Ishikawa (cell line): ENCODE measurements around the gene EIF3M.
A peak's percentile ranks its signal among the peaks of the same experiment; 100 is the strongest.

Experiments used
- CEBPB ChIP-seq: IDR thresholded peaks from 2 replicates; pipeline ENCODE4 v1.6.1; 2012
- CREB1 ChIP-seq: IDR thresholded peaks from 2 replicates; pipeline ENCODE4 v1.6.1; 2012; ENCODE audit warnings: low read depth
- EGR1 ChIP-seq: IDR thresholded peaks from 2 replicates; pipeline ENCODE4 v1.6.1; 2012
- EP300 ChIP-seq: IDR thresholded peaks from 2 replicates; pipeline ENCODE4 v1.6.1; 2012; ENCODE audit warnings: borderline replicate concordance
- FOXM1 ChIP-seq: IDR thresholded peaks from 2 replicates; pipeline ENCODE4 v1.6.1; 2012; ENCODE audit warnings: low read depth, borderline replicate concordance
- NFIC ChIP-seq: IDR thresholded peaks from 2 replicates; pipeline ENCODE4 v1.6.1; 2012
- RAD21 ChIP-seq: IDR thresholded peaks from 2 replicates; pipeline ENCODE4 v1.6.1; 2012; ENCODE audit warnings: low read depth
- REST ChIP-seq: IDR thresholded peaks from 2 replicates; pipeline ENCODE4 v1.6.1; 2012; ENCODE audit warnings: low read depth, mild to moderate bottlenecking
- TAF1 ChIP-seq: IDR thresholded peaks from 2 replicates; pipeline ENCODE4 v1.6.1; 2012; ENCODE audit warnings: low read depth, mild to moderate bottlenecking
- TCF12 ChIP-seq: IDR thresholded peaks from 2 replicates; pipeline ENCODE4 v1.6.1; 2012; ENCODE audit warnings: low read depth
- TEAD4 ChIP-seq: IDR thresholded peaks from 2 replicates; pipeline ENCODE4 v1.6.1; 2012
- YY1 ChIP-seq: IDR thresholded peaks from 2 replicates; pipeline ENCODE4 v1.6.1; 2012; ENCODE audit warnings: low read depth
- ZBTB7A ChIP-seq: IDR thresholded peaks from 2 replicates; pipeline ENCODE4 v1.6.1; 2012; ENCODE audit warnings: low read depth
- TF ChIP-seq, protein P1 (sequence below): IDR thresholded peaks from 2 replicates; pipeline ENCODE4 v1.6.1; 2012
- TF ChIP-seq, protein P2 (sequence below): IDR thresholded peaks from 2 replicates; pipeline ENCODE4 v1.6.1; 2012

EIF3M gene

GRCh38 chr11:32613500-32614151 lies 30.0 kb downstream of the EIF3M start:
- TF ChIP-seq REST (no peak), YY1 (no peak), TAF1 (no peak), EGR1 (no peak), NFIC (no peak), RAD21 (no peak), FOXM1 (no peak), CEBPB (no peak), EP300 (no peak), TCF12 (no peak), CREB1 (no peak), TEAD4 (no peak), ZBTB7A (no peak)
- TF ChIP-seq, protein P1, sequence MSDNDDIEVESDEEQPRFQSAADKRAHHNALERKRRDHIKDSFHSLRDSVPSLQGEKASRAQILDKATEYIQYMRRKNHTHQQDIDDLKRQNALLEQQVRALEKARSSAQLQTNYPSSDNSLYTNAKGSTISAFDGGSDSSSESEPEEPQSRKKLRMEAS = no peak
- TF ChIP-seq, protein P2, sequence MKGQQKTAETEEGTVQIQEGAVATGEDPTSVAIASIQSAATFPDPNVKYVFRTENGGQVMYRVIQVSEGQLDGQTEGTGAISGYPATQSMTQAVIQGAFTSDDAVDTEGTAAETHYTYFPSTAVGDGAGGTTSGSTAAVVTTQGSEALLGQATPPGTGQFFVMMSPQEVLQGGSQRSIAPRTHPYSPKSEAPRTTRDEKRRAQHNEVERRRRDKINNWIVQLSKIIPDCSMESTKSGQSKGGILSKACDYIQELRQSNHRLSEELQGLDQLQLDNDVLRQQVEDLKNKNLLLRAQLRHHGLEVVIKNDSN = no peak

GRCh38 chr11:32615422-32615821 lies 31.8 kb downstream of the EIF3M start:
- TF ChIP-seq YY1 (no peak), RAD21 (peak; percentile 39), REST (no peak), ZBTB7A (no peak), TAF1 (no peak), TCF12 (no peak)

DNA sequence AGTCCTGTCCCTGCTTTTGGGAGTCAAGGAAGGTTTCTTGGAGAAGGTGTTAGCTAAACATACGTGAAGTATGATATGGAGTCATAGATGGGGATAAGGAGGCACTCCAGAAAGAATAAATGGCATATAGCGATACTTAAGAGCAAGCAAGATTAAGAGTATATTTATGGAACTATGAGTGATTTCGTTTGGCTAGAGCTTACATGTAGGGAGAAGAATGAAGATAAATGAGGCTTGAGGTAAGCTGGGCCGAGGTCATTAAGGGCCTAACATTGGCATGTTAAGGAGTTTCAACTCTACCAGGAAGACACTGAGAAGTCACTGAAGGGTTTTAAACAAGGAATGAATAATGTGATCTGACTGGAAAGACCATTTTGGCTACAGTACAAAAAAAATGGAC lies 33.3 kb downstream of the EIF3M start:
- no peak for TF ChIP-seq EGR1
- no peak for TF ChIP-seq EP300
- no peak for TF ChIP-seq TCF12
- TF ChIP-seq FOXM1 = no peak

GRCh38 chr11:32630844-32631243 lies 47.2 kb downstream of the EIF3M start:
- TF ChIP-seq TAF1 (no peak), CREB1 (no peak), REST (no peak), NFIC (no peak), FOXM1 (no peak), CEBPB (no peak)
- TF ChIP-seq, protein P1 = no peak

DNA sequence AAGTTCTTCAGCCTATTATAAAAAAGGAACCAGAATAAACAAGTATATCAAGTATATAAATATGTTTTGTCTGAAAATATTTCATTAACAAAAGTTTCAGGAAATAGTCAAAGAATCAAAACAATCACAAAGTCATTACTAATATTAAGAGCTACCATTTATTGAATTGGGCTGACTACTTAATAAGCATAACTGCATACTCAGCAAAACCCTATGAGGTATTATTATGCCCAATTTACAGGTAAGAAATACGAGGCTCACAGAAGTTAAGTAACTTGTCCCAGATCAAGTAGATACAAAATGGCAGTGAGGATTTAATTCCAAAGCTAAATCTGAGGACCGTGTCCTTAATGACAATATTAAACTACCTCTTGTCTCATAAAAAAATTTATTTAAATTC lies 52.2 kb downstream of the EIF3M start:
- no peak for TF ChIP-seq RAD21
- TF ChIP-seq, protein P2 = no peak
- TF ChIP-seq TCF12 = no peak
- TF ChIP-seq, protein P1 = no peak
- no peak for TF ChIP-seq FOXM1
- TF ChIP-seq TAF1 = no peak
- TF ChIP-seq CEBPB = no peak
- no peak for TF ChIP-seq NFIC
- no peak for TF ChIP-seq EP300
- TF ChIP-seq TEAD4 = no peak
- no peak for TF ChIP-seq EGR1
- TF ChIP-seq YY1 = no peak
- no peak for TF ChIP-seq CREB1
- TF ChIP-seq ZBTB7A = no peak
- TF ChIP-seq REST = no peak
